Right cardiac atrium (tissue), 5 donors: ENCODE measurements around the gene MAP1LC3A. TPM values are rescaled to one million over a fixed set of nuclear protein-coding genes. Genes with fewer than 3 reads are reported as not detected.

Experiments used
- ATAC-seq, 2 donors: fragments of 200-7000 bp; cut with Tn5 transposase; one replicate each; pipeline versions ENCODE4 v1.8.0 to v1.9.1; 2020; ENCODE audit warnings: moderate library complexity in 2 of 2, mild to moderate bottlenecking in 1 of 2
- DNase-seq, 3 donors: peaks; one replicate each; pipeline ENCODE4 v3.0.0-alpha.2; 2020
- H3K27ac ChIP-seq: one replicate; pipeline ENCODE4 v1.5.1; 2013; ENCODE audit warnings: mild to moderate bottlenecking, low read length, control low read depth, moderate library complexity
- H3K27me3 ChIP-seq: one replicate; pipeline ENCODE4 v1.6.1; 2013; ENCODE audit not compliant: control insufficient read depth, insufficient read depth
- H3K4me1 ChIP-seq: one replicate; pipeline ENCODE4 v1.6.1; 2013; ENCODE audit warnings: low read length; ENCODE audit not compliant: control insufficient read depth, insufficient read depth
- H3K4me3 ChIP-seq: one replicate; pipeline ENCODE4 v1.5.1; 2013; ENCODE audit warnings: low read length, control low read depth
- H3K9me3 ChIP-seq: one replicate; pipeline ENCODE4 v1.6.1; 2013; ENCODE audit warnings: low read length; ENCODE audit not compliant: control insufficient read depth
- WGBS: extraction: QIAGEN DNeasy Blood & Tissue Kit; methylation state at CpG from one replicate; pipeline ENCODE4 v1.1.7; 2013; 5-methylcytosine and 5-hydroxymethylcytosine counted together
- intact Hi-C, 4 donors: fragments of 100-400 bp; cut with DNase I; formaldehyde crosslinking; loops; one replicate each; pipeline versions ENCODE4 v1.11.0 to v1.14.0; 2022 to 2023
- polyA plus RNA-seq: library from polyadenylated mRNA; stranded (reverse); fragments of 200-250 nt; gene quantifications from one replicate; pipeline ENCODE4 v1.2.3, GENCODE V29; 2013
- total RNA-seq, 4 donors: library from RNA; stranded (reverse); fragmentation: NEBNext Ultra II Directional; extraction: Animal tissue kit (Norgen Biotek cat#: 25700); gene quantifications; one replicate each; pipeline ENCODE4 v1.2.1, GENCODE V29; 2021
- donor health status: healthy with polysubstance abuse.
- donor health status: DM: no; HTN: yes; CAD: no.
- donor health status: DM: no; HTN: no; CAD: no.
- donor health status: DM: no; HTN: yes; CAD: no; lungs with severe emphysema.
- donor health status: DM: yes; HTN: yes; CAD: no.

MAP1LC3A gene
- total and polyA plus RNA-seq, 5 donors = 61.8 to 116 (median 79.9) TPM

- peak; percentile 59 to 80 (median 80) for DNase-seq
- no peak overlapping the region for H3K27ac ChIP-seq
These were observed 19.8 kb upstream of the MAP1LC3A start for GRCh38 chr20:34538671-34539123.

GRCh38 chr20:34539756-34540155 is 18.8 kb upstream of the MAP1LC3A start:
- H3K27me3 ChIP-seq = no peaks in the 10 kb centered on the region
- DNase-seq (no peak), ATAC-seq (no peak)
- H3K9me3 ChIP-seq = no peaks in the 10 kb centered on the region
- intact Hi-C loops = loop anchor here in 1 of 4 donors (5.0 kb wide), 1 partner anchor 168 kb away; no protein-coding TSS in a partner anchor
- H3K4me3 ChIP-seq = no peak overlapping the region
- no peak overlapping the region for H3K27ac ChIP-seq
- no peaks in the 10 kb centered on the region for H3K4me1 ChIP-seq
- WGBS = 97% methylated on average over 8 of the region's 8 CpGs

More at GRCh38 chr20:34538671-34539123, 19.8 kb upstream of the MAP1LC3A start:
- Histone ChIP-seq H3K4me3 (no peak overlapping the region), H3K9me3 (no peaks in the 10 kb centered on the region), H3K27me3 (no peaks in the 10 kb centered on the region), H3K4me1 (no peaks in the 10 kb centered on the region)
- WGBS = 44% methylated on average over 5 of the region's 5 CpGs
- ATAC-seq = peak; percentile 37 to 43
- intact Hi-C loops = loop anchor here in 1 of 4 donors (5.0 kb wide), 1 partner anchor 169 kb away; no protein-coding TSS in a partner anchor

GRCh38 chr20:34540596-34541263 is 17.8 kb upstream of the MAP1LC3A start:
- DNase-seq (peak in 1 of 3 donors; percentile 30), ATAC-seq (peak in 1 of 2 donors; percentile 5)
- Histone ChIP-seq H3K4me1 (no peaks in the 10 kb centered on the region), H3K4me3 (no peak overlapping the region), H3K27ac (no peak overlapping the region), H3K27me3 (no peaks in the 10 kb centered on the region), H3K9me3 (no peaks in the 10 kb centered on the region)
- intact Hi-C loops = no loop called here
- WGBS = 67% methylated on average over 15 of the region's 15 CpGs

- no peaks in the 10 kb centered on the region for H3K27me3 ChIP-seq
- intact Hi-C loops = no loop called here
- 74% methylated on average over 13 of the region's 13 CpGs for WGBS
- no peak for ATAC-seq
- no peaks in the 10 kb centered on the region for H3K4me1 ChIP-seq
- no peaks in the 10 kb centered on the region for H3K9me3 ChIP-seq
- H3K4me3 ChIP-seq = no peak overlapping the region
- H3K27ac ChIP-seq = no peak overlapping the region
- DNase-seq = peak in 1 of 3 donors; percentile 12
These were observed 17.1 kb upstream of the MAP1LC3A start for GRCh38 chr20:34541264-34541901.

GRCh38 chr20:34541917-34542316 is 16.6 kb upstream of the MAP1LC3A start:
- Histone ChIP-seq H3K9me3 (no peaks in the 10 kb centered on the region), H3K27me3 (no peaks in the 10 kb centered on the region), H3K4me3 (no peak overlapping the region), H3K27ac (no peak overlapping the region), H3K4me1 (no peaks in the 10 kb centered on the region)
- intact Hi-C loops = no loop called here
- WGBS = 59% methylated on average over 16 of the region's 16 CpGs
- DNase-seq (peak in 1 of 3 donors; percentile 37), ATAC-seq (no peak)

- intact Hi-C loops = no loop called here
- Histone ChIP-seq H3K9me3 (no peaks in the 10 kb centered on the region), H3K4me1 (no peaks in the 10 kb centered on the region), H3K27me3 (no peaks in the 10 kb centered on the region), H3K4me3 (no peak overlapping the region), H3K27ac (no peak overlapping the region)
- ATAC-seq (no peak), DNase-seq (no peak)
- 96% methylated on average over 6 of the region's 6 CpGs for WGBS
These were observed 16.1 kb upstream of the MAP1LC3A start for GRCh38 chr20:34542439-34542838.

- DNase-seq (peak in 1 of 3 donors; percentile 26), ATAC-seq (no peak)
- WGBS = 64% methylated on average over 12 of the region's 12 CpGs
- H3K27ac ChIP-seq = no peak overlapping the region
- no peaks in the 10 kb centered on the region for H3K9me3 ChIP-seq
- H3K4me1 ChIP-seq = no peaks in the 10 kb centered on the region
- intact Hi-C loops = no loop called here
- no peaks in the 10 kb centered on the region for H3K27me3 ChIP-seq
- no peak overlapping the region for H3K4me3 ChIP-seq
These were observed 15.0 kb upstream of the MAP1LC3A start for GRCh38 chr20:34543463-34544056.

- Histone ChIP-seq H3K27ac (no peak overlapping the region), H3K27me3 (no peaks in the 10 kb centered on the region), H3K9me3 (no peaks in the 10 kb centered on the region), H3K4me3 (peak overlapping the region; percentile 3), H3K4me1 (no peaks in the 10 kb centered on the region)
- peak; percentile 43 to 54 for ATAC-seq
- DNase-seq = peak in 1 of 3 donors; percentile 68
- WGBS = 16% methylated on average over 19 of the region's 19 CpGs
- intact Hi-C loops = no loop called here
These were observed 14.3 kb upstream of the MAP1LC3A start for GRCh38 chr20:34544109-34544796.

GRCh38 chr20:34546751-34547181 is 11.8 kb upstream of the MAP1LC3A start:
- ATAC-seq (peak in 1 of 2 donors; percentile 29), DNase-seq (no peak)
- H3K27me3 ChIP-seq = no peaks in the 10 kb centered on the region
- H3K9me3 ChIP-seq = no peaks in the 10 kb centered on the region
- H3K4me3 ChIP-seq = no peak overlapping the region
- intact Hi-C loops = no loop called here
- H3K27ac ChIP-seq = no peak overlapping the region
- no peaks in the 10 kb centered on the region for H3K4me1 ChIP-seq
- WGBS = 92% methylated on average over 11 of the region's 11 CpGs

- DNase-seq = no peak
- Histone ChIP-seq H3K4me1 (no peaks in the 10 kb centered on the region), H3K27ac (no peak overlapping the region), H3K27me3 (no peaks in the 10 kb centered on the region), H3K4me3 (no peak overlapping the region), H3K9me3 (no peaks in the 10 kb centered on the region)
- ATAC-seq = no peak
- intact Hi-C loops = no loop called here
- WGBS = 92% methylated on average over 22 of the region's 22 CpGs
These were observed 10.5 kb upstream of the MAP1LC3A start for GRCh38 chr20:34547844-34548613.
